ENCODE results near the gene MDFIC2.

The MDFIC2 gene

DNA sequence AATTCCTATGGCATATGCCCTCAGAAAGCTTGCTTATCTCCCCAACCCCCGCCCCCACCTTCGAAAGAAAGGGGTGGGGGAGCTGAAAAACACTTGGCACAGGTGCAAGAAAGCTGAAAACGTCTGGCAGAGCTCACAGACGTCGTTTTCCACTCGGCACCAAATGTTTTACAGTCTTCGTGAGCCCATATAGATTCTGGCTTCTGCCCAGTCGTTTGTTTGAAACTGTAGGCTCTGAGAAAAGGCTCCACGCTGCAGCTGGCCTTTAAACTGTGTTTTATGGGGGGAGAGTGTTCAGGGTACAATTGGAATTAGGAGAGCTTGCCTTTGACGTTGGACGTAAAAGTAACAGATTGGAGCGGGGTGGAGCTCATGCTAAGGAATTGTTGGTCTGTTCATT lies 130.3 kb downstream of the MDFIC2 start:
- DNase-seq (ENCODE audit: low spot score) = no peak

DNA sequence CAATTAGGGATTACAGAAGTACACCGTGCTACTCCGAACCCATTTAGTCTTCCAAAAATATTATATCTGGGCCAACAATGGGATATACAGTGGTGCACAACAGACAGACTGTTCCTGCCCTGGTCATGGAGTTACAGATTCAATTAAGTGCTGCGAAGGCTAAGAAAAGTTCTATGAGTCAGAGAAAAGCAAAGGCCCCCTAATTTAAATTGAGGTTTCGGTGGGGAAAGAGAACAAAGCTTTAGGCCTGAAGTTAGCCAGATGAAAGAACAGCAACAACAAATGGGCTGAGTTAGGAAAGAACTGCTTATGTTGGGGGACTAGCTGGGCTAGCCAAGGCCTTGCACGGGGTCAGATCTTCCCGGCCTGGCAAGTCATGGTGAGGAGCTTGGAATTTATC lies 131.8 kb downstream of the MDFIC2 start:
- DNase-seq (ENCODE audit: low spot score) = no peak

- DNase-seq (ENCODE audit: low spot score) = no peak
Measured at GRCh38 chr3:70179111-70179510, 133.3 kb downstream of the MDFIC2 start.

DNA sequence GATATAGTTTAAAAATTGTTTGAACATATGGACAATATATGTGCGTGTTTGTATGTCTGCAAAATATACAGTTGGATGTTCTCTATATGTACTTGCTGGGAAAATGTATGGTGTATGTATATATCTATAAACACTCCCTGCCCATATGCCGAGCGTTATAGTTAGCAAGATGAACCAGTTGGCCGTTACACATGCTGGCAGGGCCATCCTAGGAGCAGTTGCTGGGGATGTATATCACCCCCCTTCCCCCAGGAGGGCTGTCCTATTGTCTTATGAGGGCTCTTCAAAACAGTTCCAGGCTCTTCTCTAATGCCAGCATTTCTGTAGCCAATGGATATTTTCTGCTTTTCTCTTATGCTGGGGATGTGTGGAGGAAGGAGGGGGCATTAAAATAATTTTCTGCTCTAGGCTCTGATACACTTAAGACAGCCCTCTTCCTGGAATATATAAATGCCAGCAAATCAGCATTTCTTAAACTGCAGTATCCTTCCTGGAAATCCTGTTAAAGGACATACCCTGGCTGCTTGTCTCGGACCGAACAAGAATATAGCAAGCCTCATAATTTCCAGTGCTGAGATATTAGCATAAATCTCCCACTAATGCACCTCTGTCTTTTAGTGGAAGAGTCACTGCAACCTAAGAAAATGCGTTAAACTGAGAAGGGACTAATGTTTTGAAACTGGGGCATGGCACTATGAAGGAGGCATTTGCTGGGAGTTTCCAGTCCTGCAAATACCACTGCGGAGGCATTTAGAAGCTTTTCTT lies 134.4 kb downstream of the MDFIC2 start:
- no peak for DNase-seq (ENCODE audit: low spot score)

DNA sequence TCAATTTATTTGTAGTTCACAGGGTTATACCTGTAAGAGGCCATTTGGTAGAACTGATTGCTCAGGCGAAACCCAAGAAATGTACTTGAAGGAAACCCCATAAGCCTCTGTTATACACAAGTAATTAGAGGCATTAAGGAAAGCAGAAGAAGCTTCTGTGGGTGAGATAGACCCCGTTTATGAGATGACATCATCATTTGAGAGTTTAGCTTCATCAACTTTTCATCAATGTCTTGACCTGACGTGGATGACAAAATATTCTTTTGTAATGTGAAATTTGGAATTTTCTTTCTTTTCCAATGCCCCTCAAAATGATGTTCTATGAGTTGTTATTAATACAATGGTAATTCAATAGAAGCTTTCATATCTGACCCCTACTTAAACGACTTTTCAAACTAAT lies 136.2 kb downstream of the MDFIC2 start:
- DNase-seq (ENCODE audit: low spot score) = no peak

DNA sequence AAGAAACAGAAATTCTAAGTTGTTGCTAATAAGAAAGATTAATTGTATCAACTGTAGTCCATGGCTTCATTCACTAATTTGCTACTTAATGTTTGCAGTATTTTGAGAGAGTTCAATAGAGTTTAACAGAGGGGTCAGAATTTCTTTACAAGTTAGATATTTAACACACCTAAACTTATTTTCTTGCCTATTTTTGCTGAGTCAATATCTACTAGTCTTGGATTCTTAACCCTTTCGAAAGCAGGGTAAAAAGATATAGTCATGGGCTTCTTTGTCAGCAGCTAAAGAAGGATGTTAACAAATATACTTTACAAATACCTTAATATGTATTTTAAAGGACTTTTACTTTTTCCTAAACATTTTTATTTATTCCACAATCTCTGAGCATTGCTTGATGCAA lies 155.6 kb downstream of the MDFIC2 start:
- DNase-seq (ENCODE audit: low spot score) = no peak

- no peak for DNase-seq (ENCODE audit: low spot score)
Measured at GRCh38 chr3:70150599-70150998, 161.8 kb downstream of the MDFIC2 start.

DNA sequence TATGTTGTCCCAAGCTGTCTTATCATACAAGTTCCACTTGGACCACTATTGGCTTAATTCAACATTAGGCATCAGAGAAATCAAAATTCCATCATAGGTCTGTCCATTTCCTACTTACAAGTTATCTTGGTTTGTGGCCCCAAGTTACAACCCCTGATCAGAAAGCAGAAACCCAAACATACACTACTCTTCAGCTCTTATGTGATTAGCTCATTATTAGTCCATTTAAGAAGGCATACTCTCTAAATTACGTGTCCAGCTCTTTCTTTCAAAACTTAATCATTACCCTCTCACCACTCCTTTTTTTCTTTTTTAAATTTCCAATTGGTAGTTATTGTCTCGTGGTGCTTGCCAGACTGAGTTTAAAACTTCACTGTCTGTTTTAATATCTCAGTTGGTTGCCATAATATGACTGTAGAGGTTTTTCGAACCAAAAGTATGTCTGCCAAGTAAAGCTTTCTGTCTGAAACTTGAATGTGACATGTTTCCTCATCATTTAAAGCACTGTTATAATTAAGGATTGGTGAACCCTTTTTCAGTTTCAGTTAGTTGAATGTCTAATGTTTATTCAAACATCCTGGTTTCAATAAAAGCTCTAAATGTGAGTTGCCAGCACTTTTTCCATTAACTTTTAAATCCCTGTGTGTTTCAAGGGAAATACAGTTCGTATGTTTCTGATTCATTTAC lies 162.6 kb downstream of the MDFIC2 start:
- no peak for DNase-seq (ENCODE audit: low spot score)

All from SK-N-DZ (cell line).